ENCODE results near the gene NETO1.

DNA sequence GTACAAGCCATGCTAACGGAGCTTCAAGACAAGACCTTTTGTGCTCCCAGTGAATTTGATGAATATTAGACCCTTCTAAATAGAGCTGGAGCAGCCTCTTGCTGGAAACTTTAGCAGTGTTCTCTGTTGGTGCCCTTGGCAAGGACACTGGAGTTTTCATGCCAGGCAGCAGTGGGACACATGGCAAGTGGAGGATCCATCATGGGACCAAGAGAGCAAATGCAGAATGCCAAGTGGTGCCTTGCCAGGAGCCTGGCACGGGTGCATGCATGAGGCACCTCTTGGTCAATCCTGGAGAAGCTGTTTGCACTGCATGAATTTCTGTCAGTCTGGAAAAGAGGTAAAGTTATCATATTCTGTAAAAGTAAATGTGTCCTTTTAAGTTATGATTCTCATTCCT lies 59.1 kb downstream of the NETO1 start:
- TF ChIP-seq CTCF (IDR thresholded peaks at IDR 0.05) (no peak), POLR2A (IDR thresholded peaks at IDR 0.05) (no peak), POLR2AphosphoS5 (IDR thresholded peaks at IDR 0.05) (no peak), EP300 (IDR thresholded peaks at IDR 0.05; ENCODE audit: low read depth) (no peak)

Data from transverse colon (tissue), 4 donors.